Measurements from ENCODE around the gene SRA1. TPM values are rescaled to one million over a fixed set of nuclear protein-coding genes. Genes with fewer than 3 reads are reported as not detected.

SRA1 gene
- total and polyA plus RNA-seq, 7 experiments from 2014 or later, result 23.8 to 45.5 (median 34.0) TPM

GRCh38 chr5:140558542-140558941, 1.3 kb upstream of the SRA1 start:
- peak overlapping the region in 5 of 9 donors; percentile 85 to 96 (median 96) for H3K27ac Mint-ChIP-seq
- Histone ChIP-seq H3K9me3 (ENCODE audit: control insufficient read depth in 2 of 3, low read length in 3 of 3) (no peaks in the 10 kb centered on the region), H3K27ac (ENCODE audit: low read depth, low read length) (no peak overlapping the region), H3K4me1 (ENCODE audit: control insufficient read depth in 2 of 2, insufficient read depth in 2 of 2, low read length in 2 of 2) (peaks cover 17 to 26% of the 10 kb centered on the region in 2 donors), H3K4me3 (ENCODE audit: low read length) (no peak overlapping the region), H3K36me3 (ENCODE audit: control insufficient read depth in 2 of 3, insufficient read depth in 3 of 3, low read length in 3 of 3) (peaks cover 0 to 16% (median 0%) of the 10 kb centered on the region in 3 experiments), H3K27me3 (ENCODE audit: control insufficient read depth in 2 of 2, insufficient read depth in 2 of 2, low read length in 2 of 2) (no peaks in the 10 kb centered on the region)
- H3K27me3 Mint-ChIP-seq, result no peaks in the 10 kb centered on the region
- ChIA-PET POLR2A (interaction anchor here (1.7 to 16.3 kb wide), 2 partner anchors 9 to 158 kb away, joined by 4 to 248 read pairs; partner anchors contain the start of gene EIF4EBP3), CTCF (interaction anchor here (1.0 kb wide), 2 partner anchors 11 to 161 kb away, joined by 3 read pairs; partner anchors contain the start of gene EIF4EBP3)
- H3K4me3 Mint-ChIP-seq, result peak overlapping the region in 1 of 10 donors; percentile 92
- no peak for ATAC-seq
- intact Hi-C loops (cut with micrococcal nuclease), result loop anchor here in 1 of 2 donors (5.0 kb wide), 1 partner anchor 446 kb away; the partner anchor contains the start of gene PURA
- H3K36me3 Mint-ChIP-seq, result peaks cover 0 to 27% (median 5%) of the 10 kb centered on the region in 5 donors
- no peak for DNase-seq
- H3K9me3 Mint-ChIP-seq, result peaks cover 0 to 4% (median 0%) of the 10 kb centered on the region in 11 donors
- H3K4me1 Mint-ChIP-seq, result peaks cover 40 to 66% (median 52%) of the 10 kb centered on the region in 7 donors

GRCh38 chr5:140557965-140558364, 692 bp upstream of the SRA1 start:
- peak overlapping the region; percentile 84 to 93 (median 92) for H3K4me3 Mint-ChIP-seq
- Histone ChIP-seq H3K36me3 (ENCODE audit: control insufficient read depth in 2 of 3, insufficient read depth in 3 of 3, low read length in 3 of 3) (peaks cover 0 to 16% (median 0%) of the 10 kb centered on the region in 3 experiments), H3K9me3 (ENCODE audit: control insufficient read depth in 2 of 3, low read length in 3 of 3) (no peaks in the 10 kb centered on the region), H3K4me3 (ENCODE audit: low read length) (no peak overlapping the region), H3K27me3 (ENCODE audit: control insufficient read depth in 2 of 2, insufficient read depth in 2 of 2, low read length in 2 of 2) (no peaks in the 10 kb centered on the region), H3K27ac (ENCODE audit: low read depth, low read length) (peak overlapping the region; percentile 97), H3K4me1 (ENCODE audit: control insufficient read depth in 2 of 2, insufficient read depth in 2 of 2, low read length in 2 of 2) (peaks cover 14 to 21% of the 10 kb centered on the region in 2 donors)
- POLR2A ChIA-PET, result interaction anchor here (1.3 to 16.3 kb wide), 6 partner anchors 9 to 157 kb away, joined by 3 to 248 read pairs (median 4); partner anchors contain the start of gene EIF4EBP3
- intact Hi-C loops (cut with micrococcal nuclease), result loop anchor here (1.0 to 5.0 kb wide), 5 partner anchors 11 to 446 kb away; partner anchors contain the start of genes ANKHD1 (in 2 of the 2), EIF4EBP3 (in 2 of the 2), IK (in 1 of the 2) and NDUFA2 (in 1 of the 2)
- H3K9me3 Mint-ChIP-seq, result peaks cover 0 to 4% (median 0%) of the 10 kb centered on the region in 11 donors
- H3K36me3 Mint-ChIP-seq, result peaks cover 0 to 31% (median 9%) of the 10 kb centered on the region in 5 donors
- CTCF ChIA-PET, result interaction anchor here (0.6 kb wide), 1 partner anchor 1043 kb away, joined by 3 read pairs; no protein-coding TSS in a partner anchor
- H3K4me1 Mint-ChIP-seq, result peaks cover 45 to 66% (median 53%) of the 10 kb centered on the region in 7 donors
- ATAC-seq (no peak), DNase-seq (no peak)
- peak overlapping the region; percentile 85 to 97 (median 95) for H3K27ac Mint-ChIP-seq
- no peaks in the 10 kb centered on the region for H3K27me3 Mint-ChIP-seq

GRCh38 chr5:140556438-140556837, 835 bp downstream of the SRA1 start:
- H3K36me3 Mint-ChIP-seq, result peaks cover 0 to 33% (median 15%) of the 10 kb centered on the region in 5 donors
- peak overlapping the region; percentile 85 to 97 (median 95) for H3K27ac Mint-ChIP-seq
- peak overlapping the region; percentile 73 for H3K4me3 ChIP-seq (ENCODE audit: low read length)
- no peaks in the 10 kb centered on the region for H3K9me3 ChIP-seq (ENCODE audit: control insufficient read depth in 2 of 3, low read length in 3 of 3)
- intact Hi-C loops (cut with micrococcal nuclease), result loop anchor here (1.0 to 5.0 kb wide), 5 partner anchors 8 to 444 kb away; partner anchors contain the start of genes ANKHD1 (in 2 of the 2), APBB3 (in 2 of the 2), SLC35A4 (in 2 of the 2) and IK (in 1 of the 2)
- peaks cover 14 to 20% of the 10 kb centered on the region in 2 donors for H3K4me1 ChIP-seq (ENCODE audit: control insufficient read depth in 2 of 2, insufficient read depth in 2 of 2, low read length in 2 of 2)
- CTCF ChIA-PET, result interaction anchor here (0.6 to 1.7 kb wide), 2 partner anchors 9 to 1405 kb away, joined by 3 to 6 read pairs; partner anchors contain the start of gene EIF4EBP3
- peak; percentile 51 for ATAC-seq
- POLR2A ChIA-PET, result interaction anchor here (1.0 to 16.3 kb wide), 5 partner anchors 7 to 91 kb away, joined by 3 to 248 read pairs (median 6); partner anchors contain the start of genes EIF4EBP3, IK, NDUFA2 and TMCO6
- H3K4me3 Mint-ChIP-seq, result peak overlapping the region; percentile 84 to 93 (median 92)
- peaks cover 0 to 4% (median 0%) of the 10 kb centered on the region in 11 donors for H3K9me3 Mint-ChIP-seq
- H3K36me3 ChIP-seq (ENCODE audit: control insufficient read depth in 2 of 3, insufficient read depth in 3 of 3, low read length in 3 of 3), result peaks cover 0 to 17% (median 4%) of the 10 kb centered on the region in 3 experiments
- H3K4me1 Mint-ChIP-seq, result peaks cover 43 to 59% (median 51%) of the 10 kb centered on the region in 7 donors
- peak overlapping the region; percentile 97 for H3K27ac ChIP-seq (ENCODE audit: low read depth, low read length)
- peak in 1 of 9 donors; percentile 37 for DNase-seq
- no peaks in the 10 kb centered on the region for H3K27me3 ChIP-seq (ENCODE audit: control insufficient read depth in 2 of 2, insufficient read depth in 2 of 2, low read length in 2 of 2)
- H3K27me3 Mint-ChIP-seq, result no peaks in the 10 kb centered on the region

- peak overlapping the region; percentile 97 for H3K27ac ChIP-seq (ENCODE audit: low read depth, low read length)
- no peak for ATAC-seq
- Mint-ChIP-seq H3K36me3 (peaks cover 0 to 33% (median 19%) of the 10 kb centered on the region in 5 donors), H3K4me3 (peak overlapping the region; percentile 84 to 93 (median 92)), H3K4me1 (peaks cover 43 to 64% (median 54%) of the 10 kb centered on the region in 7 donors), H3K27ac (peak overlapping the region; percentile 85 to 97 (median 91)), H3K27me3 (no peaks in the 10 kb centered on the region), H3K9me3 (peaks cover 0 to 4% (median 0%) of the 10 kb centered on the region in 11 donors)
- intact Hi-C loops (cut with micrococcal nuclease), result loop anchor here (1.0 to 5.0 kb wide), 5 partner anchors 8 to 444 kb away; partner anchors contain the start of genes ANKHD1 (in 2 of the 2), APBB3 (in 2 of the 2), SLC35A4 (in 2 of the 2) and IK (in 1 of the 2)
- no peaks in the 10 kb centered on the region for H3K27me3 ChIP-seq (ENCODE audit: control insufficient read depth in 2 of 2, insufficient read depth in 2 of 2, low read length in 2 of 2)
- H3K36me3 ChIP-seq (ENCODE audit: control insufficient read depth in 2 of 3, insufficient read depth in 3 of 3, low read length in 3 of 3), result peaks cover 5 to 19% (median 5%) of the 10 kb centered on the region in 3 experiments
- peak overlapping the region; percentile 73 for H3K4me3 ChIP-seq (ENCODE audit: low read length)
- no peaks in the 10 kb centered on the region for H3K9me3 ChIP-seq (ENCODE audit: control insufficient read depth in 2 of 3, low read length in 3 of 3)
- ChIA-PET CTCF (interaction anchor here (0.6 to 1.7 kb wide), 2 partner anchors 9 to 1405 kb away, joined by 3 to 6 read pairs; partner anchors contain the start of gene EIF4EBP3), POLR2A (interaction anchor here (1.2 to 16.3 kb wide), 2 partner anchors 7 to 19 kb away, joined by 3 to 248 read pairs; partner anchors contain the start of gene EIF4EBP3)
- H3K4me1 ChIP-seq (ENCODE audit: control insufficient read depth in 2 of 2, insufficient read depth in 2 of 2, low read length in 2 of 2), result peaks cover 14 to 20% of the 10 kb centered on the region in 2 donors
- DNase-seq, result no peak
Observed at GRCh38 chr5:140555747-140556312, 1.4 kb downstream of the SRA1 start.

GRCh38 chr5:140554454-140554853, 2.8 kb downstream of the SRA1 start:
- no peaks in the 10 kb centered on the region for H3K9me3 ChIP-seq (ENCODE audit: control insufficient read depth in 2 of 3, low read length in 3 of 3)
- Mint-ChIP-seq H3K4me1 (peaks cover 51 to 73% (median 63%) of the 10 kb centered on the region in 7 donors), H3K9me3 (peaks cover 0 to 4% (median 0%) of the 10 kb centered on the region in 11 donors), H3K36me3 (peaks cover 6 to 41% (median 22%) of the 10 kb centered on the region in 5 donors), H3K27me3 (no peaks in the 10 kb centered on the region), H3K27ac (peak overlapping the region; percentile 2 to 87 (median 63)), H3K4me3 (peak overlapping the region in 8 of 10 donors; percentile 2 to 47 (median 7))
- POLR2A ChIA-PET, result interaction anchor here (0.6 to 11.7 kb wide), 5 partner anchors 10 to 226 kb away, joined by 4 to 248 read pairs (median 4); partner anchors contain the start of genes APBB3, IK, NDUFA2 and SLC35A4
- H3K36me3 ChIP-seq (ENCODE audit: control insufficient read depth in 2 of 3, insufficient read depth in 3 of 3, low read length in 3 of 3), result peaks cover 10 to 25% (median 15%) of the 10 kb centered on the region in 3 experiments
- intact Hi-C loops (cut with micrococcal nuclease), result no loop called here
- H3K27ac ChIP-seq (ENCODE audit: low read depth, low read length), result peak overlapping the region; percentile 1
- ATAC-seq (no peak), DNase-seq (no peak)
- no peaks in the 10 kb centered on the region for H3K27me3 ChIP-seq (ENCODE audit: control insufficient read depth in 2 of 2, insufficient read depth in 2 of 2, low read length in 2 of 2)
- peaks cover 14 to 23% of the 10 kb centered on the region in 2 donors for H3K4me1 ChIP-seq (ENCODE audit: control insufficient read depth in 2 of 2, insufficient read depth in 2 of 2, low read length in 2 of 2)
- H3K4me3 ChIP-seq (ENCODE audit: low read length), result no peak overlapping the region
- CTCF ChIA-PET, result interaction anchor here (0.6 to 1.0 kb wide), 2 partner anchors 9 to 138 kb away, joined by 3 to 4 read pairs; partner anchors contain the start of gene APBB3
